A673 (cell line): ENCODE results near the gene TTC28. TPM values are rescaled to one million over a fixed set of nuclear protein-coding genes. Genes with fewer than 3 reads are reported as not detected.

Experiments used
- BruUV-seq: library from RNA; stranded (reverse); fragments of 400-500 nt; replicated peaks from 2 replicates; lab custom pipeline; 2021; lab: Mats Ljungman, UMichigan
- CTCF ChIA-PET: fragments of 300-600 bp; sonication (Branson Sonifier 250); formaldehyde crosslinking; loops from one replicate; lab custom pipeline; 2022; ENCODE audit warnings: antibody characterized with exemption; lab: Charles Lee
- POLR2A ChIA-PET: fragments of 300-600 bp; sonication (Branson Sonifier 250); formaldehyde crosslinking; loops from one replicate; lab custom pipeline; 2022; ENCODE audit warnings: antibody characterized with exemption; ENCODE audit not compliant: low non-redundant PET; lab: Charles Lee
- DNase-seq: peaks from one replicate; pipeline ENCODE4 v3.0.0-alpha.2; 2015; ENCODE audit warnings: low spot score
- H3K27ac ChIP-seq: fragments of 200-600 bp; sonication (generic); 2 replicates; pipeline ENCODE4 v1.5.1; 2016; ENCODE audit warnings: mixed run types, low read depth, mild to moderate bottlenecking, mixed read lengths, antibody characterized with exemption, low read length; ENCODE audit not compliant: poor library complexity, severe bottlenecking
- H3K27me3 ChIP-seq: fragments of 200-600 bp; sonication (generic); replicated peaks from 2 replicates; pipeline ENCODE4 v1.6.1; 2017; ENCODE audit warnings: mixed run types, low read depth, mild to moderate bottlenecking, mixed read lengths, antibody characterized with exemption, low read length; ENCODE audit not compliant: insufficient read depth, poor library complexity
- H3K36me3 ChIP-seq: fragments of 200-600 bp; sonication (generic); 2 replicates; pipeline ENCODE4 v1.6.1; 2016; ENCODE audit warnings: mixed run types, mild to moderate bottlenecking, mixed read lengths, antibody characterized with exemption, low read length; ENCODE audit not compliant: insufficient read depth, poor library complexity, severe bottlenecking
- H3K4me1 ChIP-seq: fragments of 200-600 bp; sonication (generic); 2 replicates; pipeline ENCODE4 v1.6.1; 2017; ENCODE audit warnings: mixed run types, mild to moderate bottlenecking, mixed read lengths, antibody characterized with exemption, low read length; ENCODE audit not compliant: insufficient read depth, poor library complexity, severe bottlenecking
- H3K4me3 ChIP-seq: fragments of 200-600 bp; sonication (generic); 2 replicates; pipeline ENCODE4 v1.5.1; 2016; ENCODE audit warnings: low read depth, mixed run types, mild to moderate bottlenecking, mixed read lengths, low read length; ENCODE audit not compliant: poor library complexity, severe bottlenecking
- H3K9me3 ChIP-seq: fragments of 200-600 bp; sonication (generic); 2 replicates; pipeline ENCODE4 v1.6.1; 2016; ENCODE audit warnings: mixed run types, low read depth, mild to moderate bottlenecking, mixed read lengths, antibody characterized with exemption, low read length; ENCODE audit not compliant: poor library complexity, severe bottlenecking
- EZH2 ChIP-seq: fragments of 200-600 bp; sonication (generic); IDR thresholded peaks from 2 replicates; pipeline ENCODE4 v1.6.1; 2017; ENCODE audit warnings: borderline replicate concordance, low read depth, mild to moderate bottlenecking, mixed read lengths, antibody characterized with exemption, low read length; ENCODE audit not compliant: poor library complexity, severe bottlenecking
- intact Hi-C: fragments of 100-400 bp; cut with micrococcal nuclease; formaldehyde crosslinking; loops from one replicate; pipeline ENCODE4 v1.10.0; 2022; ENCODE audit not compliant: unreplicated experiment
- total RNA-seq: library from RNA; stranded (reverse); gene quantifications from 2 replicates; pipeline ENCODE4 v1.2.3, GENCODE V29; 2021
- TF ChIP-seq, protein P1 (sequence below): fragments of 300-800, 200-600 bp; sonication (generic); conservative IDR thresholded peaks from 2 replicates; pipeline ENCODE4 v1.5.1; 2017; ENCODE audit warnings: low read depth, mild to moderate bottlenecking, antibody characterized with exemption, low read length, moderate library complexity, mixed read lengths

The TTC28 gene
- total RNA-seq, 1 experiment from 2014 or later, result 48.7 TPM

DNA sequence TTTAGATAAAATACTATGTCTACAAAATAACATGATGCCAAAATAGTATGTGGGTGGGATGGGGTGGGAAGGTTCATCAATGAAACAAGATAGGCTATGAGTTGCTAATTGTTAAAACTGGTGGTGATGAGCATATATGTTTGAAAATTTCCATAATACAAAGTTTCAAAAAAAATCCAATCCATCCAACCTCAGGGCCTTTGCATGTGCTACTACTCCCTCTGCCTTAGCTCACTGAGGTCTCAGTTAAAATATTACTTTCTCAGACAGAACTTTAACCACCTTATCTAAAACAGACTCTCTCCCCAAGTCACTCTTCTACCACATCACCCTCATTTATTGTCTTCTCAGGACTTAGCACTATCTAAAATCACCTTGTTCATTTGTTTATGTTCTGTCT, 201.1 kb downstream of the TTC28 start:
- Histone ChIP-seq H3K27ac (no peak overlapping the region), H3K4me1 (peaks cover 34% of the 10 kb centered on the region), H3K4me3 (no peak overlapping the region), H3K9me3 (no peaks in the 10 kb centered on the region), H3K36me3 (no peaks in the 10 kb centered on the region), H3K27me3 (no peaks in the 10 kb centered on the region)
- no peak for DNase-seq
- CTCF ChIA-PET, result no interaction called here
- POLR2A ChIA-PET, result no interaction called here
- intact Hi-C loops, result no loop called here
- TF ChIP-seq EZH2, result no peak
- TF ChIP-seq, protein P1, sequence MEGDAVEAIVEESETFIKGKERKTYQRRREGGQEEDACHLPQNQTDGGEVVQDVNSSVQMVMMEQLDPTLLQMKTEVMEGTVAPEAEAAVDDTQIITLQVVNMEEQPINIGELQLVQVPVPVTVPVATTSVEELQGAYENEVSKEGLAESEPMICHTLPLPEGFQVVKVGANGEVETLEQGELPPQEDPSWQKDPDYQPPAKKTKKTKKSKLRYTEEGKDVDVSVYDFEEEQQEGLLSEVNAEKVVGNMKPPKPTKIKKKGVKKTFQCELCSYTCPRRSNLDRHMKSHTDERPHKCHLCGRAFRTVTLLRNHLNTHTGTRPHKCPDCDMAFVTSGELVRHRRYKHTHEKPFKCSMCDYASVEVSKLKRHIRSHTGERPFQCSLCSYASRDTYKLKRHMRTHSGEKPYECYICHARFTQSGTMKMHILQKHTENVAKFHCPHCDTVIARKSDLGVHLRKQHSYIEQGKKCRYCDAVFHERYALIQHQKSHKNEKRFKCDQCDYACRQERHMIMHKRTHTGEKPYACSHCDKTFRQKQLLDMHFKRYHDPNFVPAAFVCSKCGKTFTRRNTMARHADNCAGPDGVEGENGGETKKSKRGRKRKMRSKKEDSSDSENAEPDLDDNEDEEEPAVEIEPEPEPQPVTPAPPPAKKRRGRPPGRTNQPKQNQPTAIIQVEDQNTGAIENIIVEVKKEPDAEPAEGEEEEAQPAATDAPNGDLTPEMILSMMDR, result no peak
- BruUV-seq, result no TSS peak

DNA sequence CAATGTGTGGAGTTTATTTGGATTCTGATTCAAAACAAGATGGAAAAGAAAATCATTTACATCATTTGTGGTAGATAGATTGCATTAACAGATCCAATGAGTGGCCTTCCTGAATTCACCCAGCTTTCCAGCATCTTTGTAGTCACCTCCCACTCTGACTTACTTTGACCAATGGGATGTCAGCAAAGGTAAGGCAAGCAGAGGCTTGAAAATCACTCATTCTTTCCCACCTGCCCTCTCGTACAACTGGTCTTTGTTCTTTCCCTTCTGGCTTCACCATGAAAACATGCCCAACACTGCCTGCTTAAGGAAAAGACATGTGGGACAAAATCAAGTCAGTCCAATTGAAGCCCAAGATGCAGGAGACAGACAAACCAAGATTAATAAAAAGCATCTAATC, 202.1 kb downstream of the TTC28 start:
- Histone ChIP-seq H3K27me3 (no peaks in the 10 kb centered on the region), H3K36me3 (no peaks in the 10 kb centered on the region), H3K4me1 (peaks cover 30% of the 10 kb centered on the region), H3K27ac (no peak overlapping the region), H3K9me3 (no peaks in the 10 kb centered on the region), H3K4me3 (no peak overlapping the region)
- intact Hi-C loops, result no loop called here
- POLR2A ChIA-PET, result no interaction called here
- no peak for DNase-seq
- TF ChIP-seq, protein P1, result no peak
- TF ChIP-seq EZH2, result no peak
- no TSS peak for BruUV-seq
- CTCF ChIA-PET, result no interaction called here

GRCh38 chr22:28474330-28474729, 205.3 kb downstream of the TTC28 start:
- Histone ChIP-seq H3K36me3 (no peaks in the 10 kb centered on the region), H3K27ac (no peak overlapping the region), H3K4me3 (no peak overlapping the region), H3K9me3 (no peaks in the 10 kb centered on the region), H3K27me3 (no peaks in the 10 kb centered on the region), H3K4me1 (peaks cover 14% of the 10 kb centered on the region)
- TF ChIP-seq, protein P1, result no peak
- TF ChIP-seq EZH2, result no peak
- DNase-seq, result no peak
- no TSS peak for BruUV-seq
- ChIA-PET POLR2A (interaction anchor here (0.6 kb wide), 1 partner anchor 745 kb away, joined by 6 read pairs; no protein-coding TSS in a partner anchor), CTCF (no interaction called here)
- intact Hi-C loops, result no loop called here
